ENCODE results near the gene RIMKLA.

RIMKLA gene

DNA sequence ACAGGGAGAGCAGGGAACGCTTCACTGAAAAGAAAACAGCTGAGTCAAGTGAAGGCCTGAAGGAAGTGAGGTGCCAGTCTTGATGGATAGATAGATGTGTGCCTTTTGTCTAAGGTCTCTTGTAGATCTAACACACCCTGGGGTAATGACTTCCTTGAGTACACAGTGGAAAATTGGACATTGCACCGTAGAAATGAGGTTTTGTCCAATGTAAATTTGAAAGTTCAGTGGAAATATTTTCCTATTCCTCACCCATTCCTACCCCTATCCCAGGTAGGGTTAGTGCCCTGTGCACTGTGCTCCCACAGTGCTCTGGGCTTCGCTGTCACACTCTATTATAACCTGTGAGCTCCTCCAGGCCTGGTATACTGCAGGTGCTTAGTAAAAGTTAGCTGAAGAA lies 50.9 kb downstream of the RIMKLA start:
- no peak for DNase-seq

- no peak for DNase-seq
These were observed 52.1 kb downstream of the RIMKLA start for GRCh38 chr1:42432714-42433113.

GRCh38 chr1:42433369-42433768 lies 52.8 kb downstream of the RIMKLA start:
- no peak for DNase-seq

DNA sequence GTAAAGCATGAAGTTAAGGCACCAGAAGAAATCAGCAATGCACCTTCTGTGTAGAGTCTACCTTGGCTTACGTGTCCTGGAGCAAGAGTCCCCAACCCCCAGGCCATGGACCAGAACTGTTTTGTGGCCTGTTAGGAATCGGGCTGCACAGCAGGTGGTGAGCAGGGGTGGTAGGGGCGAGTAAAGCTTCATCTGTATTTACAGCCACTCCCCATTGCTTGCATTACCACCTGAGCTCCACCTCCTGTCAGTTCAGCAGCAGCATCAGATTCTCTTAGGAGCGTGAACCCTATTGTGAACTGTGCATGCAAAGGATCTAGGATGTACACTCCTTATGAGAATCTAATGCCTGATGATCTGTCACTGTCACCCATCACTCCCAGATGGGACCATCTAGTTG lies 53.7 kb downstream of the RIMKLA start:
- no peak for DNase-seq

DNA sequence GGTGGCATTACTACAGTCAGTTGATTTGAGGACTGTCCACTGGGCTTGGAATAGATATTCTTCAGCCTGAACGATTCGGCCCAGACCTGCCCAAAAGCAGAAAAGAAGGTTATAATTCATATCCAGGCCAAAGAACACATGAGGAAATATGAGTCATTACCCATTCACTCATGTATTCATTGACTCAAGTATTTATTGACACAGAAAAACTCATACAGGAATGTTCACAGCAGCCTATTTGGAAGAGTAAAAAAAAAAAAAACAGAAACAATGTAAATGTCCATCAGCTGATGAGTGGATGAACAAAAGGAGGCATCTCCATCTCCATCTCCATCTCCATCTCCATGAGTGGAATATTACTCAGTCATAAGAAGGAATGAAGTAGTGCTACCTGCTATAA lies 59.3 kb downstream of the RIMKLA start:
- DNase-seq = no peak

DNA sequence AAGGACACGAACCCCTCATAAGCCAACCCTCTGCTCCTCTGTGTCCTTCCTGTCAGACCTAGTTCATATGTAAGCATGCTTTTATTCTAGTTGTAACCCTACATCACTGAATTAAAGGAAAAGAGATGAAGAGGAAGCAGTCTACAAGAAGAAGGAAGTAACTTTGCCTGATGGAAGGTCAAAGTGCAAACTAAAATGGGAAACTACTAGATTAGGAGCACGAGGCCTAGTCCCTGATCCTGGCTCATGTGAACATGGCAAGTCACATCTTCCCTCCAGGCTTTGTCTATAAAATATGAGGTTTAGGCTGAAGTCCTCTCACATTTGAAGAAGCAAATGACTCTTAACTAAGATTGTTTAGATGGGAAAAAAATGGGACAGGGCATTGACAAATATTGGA lies 62.1 kb downstream of the RIMKLA start:
- no peak for DNase-seq

DNA sequence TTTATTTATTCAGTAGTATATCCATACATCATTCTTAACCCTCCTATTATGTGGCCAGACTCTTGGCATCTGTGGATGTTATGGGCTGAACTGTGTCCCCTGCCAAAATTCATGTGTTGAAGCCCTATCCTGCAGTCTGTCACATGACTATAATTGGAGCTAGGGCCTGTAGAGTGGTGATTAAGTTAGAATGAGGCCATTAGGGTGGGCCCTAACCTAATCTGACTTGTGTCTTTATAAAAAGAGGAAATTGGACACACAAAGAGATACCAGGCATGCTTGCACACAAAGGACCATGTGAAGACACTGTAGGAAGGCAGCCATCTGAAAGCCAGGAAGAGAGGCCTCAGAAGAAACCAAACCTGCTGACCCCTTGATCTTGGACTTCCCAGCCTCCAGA lies 68.7 kb downstream of the RIMKLA start:
- no peak for DNase-seq

GRCh38 chr1:42450061-42450460 lies 69.5 kb downstream of the RIMKLA start:
- DNase-seq = no peak

DNA sequence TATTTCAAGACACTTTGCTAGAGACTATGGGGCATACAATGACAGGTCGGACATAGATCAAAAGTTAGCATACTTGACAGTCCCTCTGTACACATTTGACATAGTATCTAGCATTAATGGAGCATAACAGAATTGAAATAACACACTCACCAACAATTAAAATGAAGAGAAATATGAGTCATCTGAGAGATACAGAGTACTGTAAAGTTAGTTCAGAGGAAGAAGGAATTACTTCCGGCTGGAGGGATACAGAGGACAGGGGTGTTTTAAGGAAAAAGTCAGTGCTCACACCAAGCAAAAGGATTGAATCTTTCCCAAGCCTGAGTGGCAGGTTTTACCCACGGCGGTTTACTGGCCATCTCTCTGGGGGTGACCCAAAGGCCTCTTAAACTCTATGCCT lies 72.8 kb downstream of the RIMKLA start:
- DNase-seq = no peak

DNA sequence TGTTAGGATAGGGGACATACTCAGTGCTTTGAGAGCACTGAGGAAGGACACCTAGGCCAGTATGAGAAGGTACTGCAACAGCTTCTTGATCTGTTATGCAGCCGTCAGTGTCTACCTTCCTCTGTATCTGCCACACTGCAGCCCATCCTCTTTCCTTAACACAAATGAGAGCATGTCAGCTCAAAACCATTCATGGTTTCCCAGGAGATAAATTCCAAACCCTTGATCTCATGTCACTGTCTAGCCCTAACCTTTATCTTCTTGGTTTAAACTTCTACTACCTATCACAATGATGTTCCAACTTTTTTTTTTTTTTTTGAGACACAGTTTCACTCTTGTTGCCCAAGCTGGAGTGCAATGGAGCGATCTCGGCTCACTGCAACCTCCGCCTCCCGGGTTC lies 73.8 kb downstream of the RIMKLA start:
- DNase-seq = no peak

- peak; percentile 92 for DNase-seq
These were observed 75.6 kb downstream of the RIMKLA start, which contains the start of the genes PPCS and ZMYND12 for GRCh38 chr1:42456010-42456753. TSS of gene PPCS (plus strand) at chr1:42456543. CDS start at chr1:42456566, 23 bp downstream. TSS of gene ZMYND12 (minus strand) at chr1:42456022. CDS start at chr1:42455997, 25 bp downstream.

- DNase-seq = peak; percentile 50
These were observed 76.1 kb downstream of the RIMKLA start for GRCh38 chr1:42456754-42457089.

GRCh38 chr1:42461196-42461595 lies 80.6 kb downstream of the RIMKLA start:
- DNase-seq = no peak

GRCh38 chr1:42462828-42463763 lies 82.5 kb downstream of the RIMKLA start, which contains the start of gene CCDC30:
TSS of gene CCDC30 (plus strand) at chr1:42463286. CDS start at chr1:42480552, 17,266 bp downstream.
- peak; percentile 94 for DNase-seq

DNA sequence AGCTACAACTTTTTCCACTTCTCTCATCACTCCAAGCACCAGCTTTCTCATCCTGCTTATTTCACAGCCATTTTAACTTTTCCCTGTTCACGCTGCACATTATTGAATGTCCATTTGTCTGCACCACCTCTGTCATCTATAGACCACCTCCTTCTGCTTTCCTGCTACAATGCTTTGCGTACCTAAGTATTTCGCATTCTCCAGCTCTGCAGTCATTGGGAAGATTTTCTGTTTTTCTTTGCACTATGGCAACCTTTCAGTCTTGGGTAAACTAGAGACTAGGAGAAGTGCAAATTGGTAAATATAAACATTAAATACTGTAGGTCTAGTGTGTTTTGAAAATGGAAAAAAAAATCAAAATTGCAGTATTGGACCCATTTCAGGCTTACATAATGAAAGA lies 83.3 kb downstream of the RIMKLA start:
- DNase-seq = no peak

- DNase-seq = no peak
These were observed 85.4 kb downstream of the RIMKLA start for GRCh38 chr1:42466030-42466429.

DNA sequence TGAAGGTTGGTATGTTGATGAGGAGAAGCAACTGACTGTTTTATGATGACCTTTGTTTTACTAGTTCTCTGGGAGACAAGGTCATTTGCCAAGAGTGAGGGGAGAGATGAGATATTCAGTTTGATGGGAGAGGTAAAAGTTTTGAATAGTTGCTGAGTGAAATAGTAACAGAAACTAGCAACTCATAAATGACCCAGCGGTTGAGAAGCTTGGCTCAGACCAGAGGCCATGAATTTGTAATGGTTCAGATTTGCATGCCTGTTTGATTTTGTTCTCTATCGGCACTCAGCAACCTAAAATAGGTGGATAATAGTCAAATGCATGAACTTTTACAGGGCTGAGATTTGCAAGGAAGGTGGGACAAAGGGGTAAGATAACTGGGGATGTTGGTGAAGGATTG lies 89.1 kb downstream of the RIMKLA start:
- no peak for DNase-seq

Measured in activated CD8-positive, alpha-beta memory T cell treated with anti-CD3 and anti-CD28 coated beads, Interleukin-2, amount 50 U/mL, for 4 hours (primary cell).